Dedifferentiated amniotic fluid mesenchymal stem cell (primary cell): ENCODE data around the gene SPDYE8.
"Not testable (repeated sequence)": the region's sequence is repeated elsewhere in the genome, so short reads cannot be mapped to it uniquely, and the experiment has no call there.

Experiments used
- DNase-seq: peaks from one replicate; pipeline ENCODE4 v3.0.0-alpha.2; 2016; ENCODE audit errors: extremely low spot score

SPDYE8 gene, protein sequence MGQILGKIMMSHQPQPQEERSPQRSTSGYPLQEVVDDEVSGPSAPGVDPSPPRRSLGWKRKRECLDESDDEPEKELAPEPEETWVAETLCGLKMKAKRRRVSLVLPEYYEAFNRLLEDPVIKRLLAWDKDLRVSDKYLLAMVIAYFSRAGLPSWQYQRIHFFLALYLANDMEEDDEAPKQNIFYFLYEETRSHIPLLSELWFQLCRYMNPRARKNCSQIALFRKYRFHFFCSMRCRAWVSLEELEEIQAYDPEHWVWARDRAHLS

DNA sequence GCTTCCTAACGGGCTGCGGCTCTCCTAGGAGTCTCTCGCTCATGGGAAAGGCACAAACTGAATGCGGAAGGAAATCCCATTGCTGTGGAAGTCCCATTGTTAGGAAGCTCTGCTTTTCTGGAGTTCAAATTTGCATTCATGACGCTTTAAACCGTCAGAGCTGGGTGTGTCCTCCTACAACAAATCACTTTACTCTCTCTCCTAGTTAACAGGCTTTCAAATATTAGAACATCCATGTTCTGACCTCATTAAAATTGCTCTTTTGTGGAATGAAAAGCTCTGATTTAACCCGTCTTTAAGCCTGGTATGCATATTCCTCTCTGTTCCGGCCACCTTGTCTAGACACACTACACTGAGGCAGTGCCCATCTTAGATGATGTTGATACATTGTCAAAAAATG is at the start of gene SPDYE8:
SPDYE8 (minus strand) TSS at position 101 of the 400 bp plus-strand sequence. CDS start 1,800 bp downstream, outside the sequence.
- not testable (repeated sequence) for DNase-seq

DNA sequence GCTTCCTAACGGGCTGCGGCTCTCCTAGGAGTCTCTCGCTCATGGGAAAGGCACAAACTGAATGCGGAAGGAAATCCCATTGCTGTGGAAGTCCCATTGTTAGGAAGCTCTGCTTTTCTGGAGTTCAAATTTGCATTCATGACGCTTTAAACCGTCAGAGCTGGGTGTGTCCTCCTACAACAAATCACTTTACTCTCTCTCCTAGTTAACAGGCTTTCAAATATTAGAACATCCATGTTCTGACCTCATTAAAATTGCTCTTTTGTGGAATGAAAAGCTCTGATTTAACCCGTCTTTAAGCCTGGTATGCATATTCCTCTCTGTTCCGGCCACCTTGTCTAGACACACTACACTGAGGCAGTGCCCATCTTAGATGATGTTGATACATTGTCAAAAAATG is 28.2 kb upstream of the SPDYE8 start, which contains the start of gene SPDYE11:
SPDYE11 (minus strand) TSS at position 101 of the 400 bp plus-strand sequence. CDS start 1,800 bp downstream, outside the sequence.
- DNase-seq = not testable (repeated sequence)

DNA sequence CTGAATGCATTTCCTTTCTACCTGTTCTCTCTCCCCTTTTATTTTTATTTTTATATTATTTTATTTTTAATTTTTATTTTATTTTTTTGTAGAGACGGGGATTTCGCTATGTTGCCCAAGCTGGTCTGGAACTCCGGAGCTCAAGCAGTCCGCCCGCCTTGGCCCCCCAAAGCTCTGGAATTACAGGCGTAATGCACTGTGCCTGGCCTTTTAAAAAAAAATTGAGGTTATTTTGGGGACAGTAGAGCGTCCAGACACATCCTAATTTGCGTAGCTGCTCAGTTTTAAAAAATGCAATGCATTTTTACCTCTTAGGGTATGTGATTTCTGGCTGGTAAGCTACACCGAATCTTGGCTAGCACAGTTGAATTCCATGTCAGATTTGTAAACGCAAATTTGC is 23.1 kb downstream of the SPDYE8 start:
- not testable (repeated sequence) for DNase-seq

DNA sequence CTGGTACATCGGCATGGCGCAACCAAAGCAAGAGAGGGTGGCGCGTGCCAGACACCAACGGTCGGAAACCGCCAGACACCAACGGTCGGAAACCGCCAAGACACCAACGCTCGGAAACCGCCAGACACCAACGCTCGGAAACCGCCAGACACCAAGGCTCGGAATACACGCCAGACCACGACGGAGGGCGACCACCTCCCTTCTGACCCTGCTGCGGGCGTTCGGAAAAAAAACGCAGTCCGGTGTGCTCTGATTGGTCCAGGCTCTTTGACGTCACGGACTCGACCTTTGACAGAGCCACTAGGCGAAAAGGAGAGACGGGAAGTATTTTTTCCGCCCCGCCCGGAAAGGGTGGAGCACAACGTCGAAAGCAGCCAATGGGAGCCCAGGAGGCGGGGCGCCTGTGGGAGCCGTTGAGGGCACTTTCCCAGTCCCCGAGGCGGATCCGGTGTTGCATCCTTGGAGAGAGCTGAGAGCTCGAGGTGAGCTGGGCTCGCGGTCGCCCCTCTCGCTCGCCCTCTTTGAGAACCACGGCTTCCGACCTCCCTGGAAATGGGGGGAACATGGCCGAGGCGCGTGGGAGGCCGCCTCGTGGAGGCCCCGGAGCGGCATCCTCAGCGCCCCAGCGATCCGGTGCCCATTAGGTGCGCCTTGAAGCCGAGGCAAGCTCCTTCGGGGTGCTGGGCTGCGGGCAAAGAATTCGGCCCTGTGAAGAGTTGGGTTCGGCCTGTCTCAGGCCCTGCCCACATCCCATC is 23.7 kb downstream of the SPDYE8 start:
- DNase-seq = peak; percentile 75

DNA sequence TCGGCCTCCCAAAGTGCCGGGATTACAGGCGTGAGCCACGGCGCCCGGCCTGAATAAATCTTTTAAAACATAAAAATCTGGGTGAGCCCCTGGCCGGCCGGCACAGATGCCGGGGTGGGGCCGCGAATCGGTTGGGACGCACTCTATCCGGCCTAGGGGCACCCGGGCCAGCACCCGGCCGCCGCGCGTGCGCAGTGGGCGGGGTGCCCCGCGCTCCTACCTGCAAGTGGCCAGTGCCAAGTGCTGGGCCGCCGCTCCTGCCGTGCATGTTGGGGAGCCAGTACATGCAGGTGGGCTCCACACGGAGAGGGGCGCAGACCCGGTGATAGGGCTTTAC is 24.2 kb downstream of the SPDYE8 start:
- DNase-seq = not testable (repeated sequence)

DNA sequence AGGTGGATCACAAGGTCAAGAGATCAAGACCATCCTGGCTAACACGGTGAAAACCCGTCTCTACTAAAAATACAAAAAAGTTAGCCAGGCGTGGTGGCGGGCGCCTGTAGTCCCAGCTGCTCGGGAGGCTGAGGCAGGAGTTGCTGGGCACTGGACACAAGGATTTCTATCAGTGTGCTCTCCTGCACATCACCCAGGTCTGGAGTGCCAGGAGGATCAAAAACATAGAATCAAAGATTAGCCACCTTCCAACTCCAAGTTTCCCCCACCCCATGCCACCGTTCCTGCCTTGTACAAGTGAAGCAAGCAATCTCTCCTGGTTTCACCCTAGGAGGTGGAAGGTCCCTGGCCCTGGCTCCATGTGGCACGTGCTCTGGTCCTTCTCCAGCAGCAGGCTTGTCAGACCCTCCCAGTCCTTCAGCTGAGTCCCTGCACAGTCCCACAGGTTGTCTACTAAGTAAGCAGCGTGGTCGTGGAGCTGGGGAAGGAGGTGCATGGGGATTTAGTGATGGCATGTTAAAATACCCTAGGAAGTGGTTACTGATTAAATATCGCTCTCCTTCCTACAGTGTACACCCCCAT is 31.6 kb downstream of the SPDYE8 start:
- DNase-seq = not testable (repeated sequence)

DNA sequence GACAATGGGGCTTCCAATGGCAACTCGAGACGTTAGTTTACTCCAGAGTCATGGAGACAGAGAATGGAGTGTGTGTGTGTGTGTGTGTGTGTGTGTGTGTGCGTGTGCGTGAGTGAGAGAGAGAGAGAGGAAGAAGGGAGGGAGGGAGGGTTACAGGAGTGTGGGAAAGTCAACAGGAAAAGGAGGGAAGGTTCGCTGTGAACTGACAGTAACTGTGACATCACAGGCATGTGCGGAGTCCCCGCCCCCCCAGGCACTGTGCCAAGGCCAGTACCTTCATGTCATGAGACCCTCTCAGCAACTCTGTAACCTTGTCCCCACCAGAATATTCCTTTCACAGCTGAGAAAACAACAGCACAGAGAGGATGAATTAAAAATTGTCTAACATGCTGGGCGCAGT is 32.1 kb downstream of the SPDYE8 start:
- not testable (repeated sequence) for DNase-seq

DNA sequence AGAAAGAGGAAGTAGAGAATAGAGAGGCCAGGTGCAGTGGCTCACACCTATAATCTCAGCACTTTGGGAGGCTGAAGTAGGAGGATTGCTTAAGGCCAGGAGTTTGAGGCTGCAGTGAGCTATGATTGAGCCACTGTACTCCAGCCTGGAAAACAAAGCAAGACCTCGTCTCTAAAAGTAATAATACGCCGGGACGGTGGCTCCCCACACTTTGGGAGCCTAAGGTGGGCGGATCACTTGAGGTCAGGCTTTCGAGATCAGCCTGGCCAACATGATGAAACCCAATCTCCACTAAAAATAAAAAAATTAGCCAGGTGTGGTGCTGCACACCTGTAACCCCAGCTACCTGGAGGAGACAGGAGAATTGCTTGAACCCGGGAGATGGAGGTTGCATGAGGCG is 34.1 kb downstream of the SPDYE8 start:
- DNase-seq = not testable (repeated sequence)

DNA sequence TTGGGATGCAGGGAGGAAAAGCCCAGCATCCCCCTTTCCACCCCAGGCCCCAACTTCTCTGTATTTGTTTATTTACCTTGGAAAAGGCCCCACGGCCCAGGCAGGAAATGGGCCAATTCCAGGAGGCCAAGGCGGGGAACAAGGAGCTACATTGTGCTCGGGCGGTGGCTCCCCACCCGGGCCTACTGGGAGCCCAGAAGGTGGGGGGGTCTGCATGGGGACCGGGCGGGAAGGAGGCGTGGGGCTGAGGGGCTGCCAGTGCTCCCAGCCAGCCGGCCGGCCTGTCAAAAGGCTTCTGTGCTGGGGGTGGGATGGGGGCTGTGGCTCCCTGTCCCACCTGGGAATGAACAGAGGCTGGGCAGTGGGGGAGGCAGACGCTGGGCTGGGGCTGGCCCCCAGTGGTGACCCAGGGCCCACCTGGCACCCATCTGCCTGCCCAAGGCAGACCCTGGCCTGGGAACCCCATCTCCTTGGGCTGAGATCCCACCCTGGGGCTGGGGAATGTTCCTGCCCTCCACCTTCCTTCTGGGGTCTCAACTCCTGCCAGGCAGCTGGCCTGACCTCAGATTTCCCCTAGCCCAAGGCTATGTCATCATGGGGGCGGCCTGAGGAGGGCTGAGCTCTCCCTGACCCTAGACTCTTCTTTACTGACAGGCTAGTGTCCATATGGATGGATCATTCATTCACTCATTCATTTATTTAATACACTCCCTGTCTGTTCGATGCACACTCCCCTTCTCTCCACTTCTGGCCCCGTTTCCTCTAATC is 39.2 kb downstream of the SPDYE8 start:
- DNase-seq = not testable (repeated sequence)

DNA sequence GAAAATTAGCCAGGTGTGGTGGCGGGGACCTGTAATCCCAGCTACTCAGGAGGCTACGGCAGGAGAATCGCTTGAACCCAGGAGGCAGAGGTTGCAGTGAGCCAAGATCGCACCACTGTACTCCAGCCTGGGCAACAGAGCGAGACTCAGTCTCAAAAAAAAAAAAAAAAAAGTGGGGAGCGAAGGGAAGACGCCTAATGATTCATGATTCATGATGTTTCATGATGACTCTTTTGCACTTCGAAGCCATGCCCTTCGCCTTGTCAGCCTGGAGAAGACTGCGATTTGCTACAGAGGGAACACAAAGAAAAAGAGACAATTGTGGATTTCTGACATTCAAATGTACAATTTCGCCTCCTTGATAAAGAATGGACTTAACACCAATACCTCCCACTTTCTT is 47.5 kb downstream of the SPDYE8 start:
- DNase-seq = not testable (repeated sequence)

DNA sequence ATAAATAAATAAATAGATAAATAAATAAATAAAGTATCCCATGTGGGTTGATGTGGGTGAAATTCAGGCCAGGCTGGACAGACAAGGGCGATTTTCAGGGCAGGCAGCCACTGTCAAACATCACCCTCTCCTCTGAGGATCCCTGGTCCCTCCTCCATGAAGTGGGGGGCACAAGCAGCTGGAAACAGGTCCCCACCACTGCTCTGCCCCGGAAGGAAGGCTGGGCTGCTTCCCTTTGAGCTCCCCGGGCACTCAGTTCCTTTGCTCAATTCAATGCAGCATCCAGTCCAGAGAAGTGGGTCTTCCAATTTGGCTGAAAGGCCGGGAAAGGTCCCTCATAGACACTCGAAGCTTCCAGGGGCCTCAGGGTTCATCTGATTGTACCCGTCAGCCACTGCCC is 49.2 kb downstream of the SPDYE8 start:
- DNase-seq = not testable (repeated sequence)

DNA sequence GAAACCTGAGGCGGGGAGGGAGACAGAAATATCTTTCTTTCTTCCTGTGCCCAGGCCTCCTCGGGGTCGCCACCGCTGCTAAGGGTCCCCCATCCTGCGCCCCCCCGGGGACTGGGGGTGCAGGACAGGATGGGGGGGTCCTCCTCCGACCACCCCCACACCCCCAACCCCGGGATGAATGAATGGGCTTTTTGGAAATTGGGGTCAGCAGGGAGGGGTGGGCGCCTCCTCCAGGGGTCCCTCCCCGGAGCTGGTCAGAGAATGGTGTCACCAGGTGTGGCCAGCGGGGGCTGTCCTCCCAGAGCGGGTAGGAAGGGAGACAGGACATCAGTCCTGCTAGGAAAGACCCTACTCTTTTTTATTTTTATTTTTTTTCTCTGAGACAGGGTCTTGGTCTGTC is 53.1 kb downstream of the SPDYE8 start:
- not testable (repeated sequence) for DNase-seq

DNA sequence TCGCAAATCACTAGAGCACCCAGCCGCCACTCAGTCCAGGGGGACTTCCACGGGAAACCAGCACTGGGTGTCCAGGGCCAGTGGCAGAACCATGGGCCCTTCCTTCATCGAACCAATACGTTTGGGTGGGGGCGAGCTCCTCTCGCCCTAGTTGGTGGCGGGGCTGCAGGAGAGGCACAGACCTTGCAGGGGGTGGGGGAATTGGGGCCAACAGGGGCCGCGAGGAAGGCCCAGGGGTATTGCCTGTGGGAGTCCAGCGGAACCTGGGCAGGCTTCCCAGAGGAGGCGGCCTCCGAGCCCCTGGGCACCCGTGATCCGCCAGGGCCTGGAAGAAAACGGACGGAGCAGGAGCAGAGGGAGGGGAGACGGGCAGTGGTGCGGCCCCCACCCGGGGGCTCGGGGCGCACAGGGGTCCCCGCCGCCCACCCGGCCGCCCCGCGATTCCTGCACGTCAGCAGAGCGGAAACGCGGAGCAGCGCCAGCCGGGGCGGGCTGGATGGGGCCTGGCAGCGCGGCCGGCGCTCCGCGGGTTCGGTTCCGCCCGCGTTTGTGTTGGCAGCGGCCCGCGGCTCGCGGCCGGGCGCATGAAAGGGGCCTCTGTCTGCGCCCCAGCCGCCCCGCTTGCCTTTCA is 53.8 kb downstream of the SPDYE8 start:
- DNase-seq = not testable (repeated sequence)

DNA sequence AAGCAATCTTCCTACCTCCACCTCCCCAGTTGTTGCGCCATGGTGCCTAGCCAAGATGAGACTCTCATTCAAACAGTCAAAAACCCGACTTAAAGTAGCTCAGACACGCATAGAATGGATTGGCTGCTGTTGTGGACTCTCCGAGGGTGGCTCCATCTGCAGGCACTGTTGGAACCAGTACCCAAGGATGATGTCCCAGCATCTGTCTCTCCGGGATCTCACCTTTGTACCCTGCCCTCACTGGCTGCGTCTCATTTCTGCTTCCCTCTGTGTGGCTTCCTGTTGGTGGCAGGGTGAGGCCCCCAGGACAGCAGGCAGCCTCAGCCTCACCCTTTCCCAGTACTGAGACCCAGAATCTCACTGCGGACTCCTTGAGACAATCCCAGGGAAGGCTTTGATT is 54.8 kb downstream of the SPDYE8 start:
- DNase-seq = not testable (repeated sequence)

DNA sequence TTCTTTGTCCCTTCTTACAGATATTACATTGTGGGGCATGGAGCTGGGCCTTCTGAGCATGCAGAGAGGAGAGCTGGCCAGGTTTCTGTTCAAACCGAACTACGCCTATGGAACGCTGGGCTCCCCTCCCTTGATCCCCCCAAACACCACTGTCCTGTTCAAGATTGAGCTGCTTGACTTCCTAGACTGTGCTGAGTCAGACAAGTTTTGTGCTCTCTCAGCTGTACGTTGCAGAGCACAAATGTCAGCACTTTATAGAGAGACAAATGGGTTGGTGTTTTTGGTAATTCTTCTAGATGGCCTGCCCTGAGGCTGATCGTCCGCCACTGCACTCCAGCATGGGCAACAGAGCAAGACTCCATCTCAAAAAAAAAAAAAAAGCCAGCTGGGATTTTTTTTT is 58.1 kb downstream of the SPDYE8 start:
- not testable (repeated sequence) for DNase-seq
